Measurements from ENCODE around the gene SLC22A5.

DNA sequence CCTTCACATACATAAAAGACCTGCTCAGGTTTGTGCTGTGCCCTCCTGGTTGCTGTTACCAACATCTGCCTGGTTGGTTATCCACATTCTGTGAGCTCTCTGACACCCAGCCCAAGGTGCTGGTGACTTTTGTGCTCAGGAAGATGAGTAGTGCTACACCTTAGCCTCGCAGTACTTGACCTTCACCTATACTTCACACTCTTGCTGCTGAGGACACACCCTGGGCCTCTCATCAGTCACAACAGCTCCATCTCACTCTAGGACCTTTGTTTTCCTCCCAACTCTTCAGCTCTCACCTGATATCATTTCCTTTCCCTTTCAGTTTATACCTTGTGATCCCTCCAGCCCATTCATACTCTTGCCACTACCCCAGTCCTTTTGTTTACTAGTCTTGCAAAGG, 10.7 kb upstream of the SLC22A5 start:
- no peak for TF ChIP-seq POLR2A (IDR thresholded peaks at IDR 0.05; ENCODE audit: low read length)
- TF ChIP-seq GATA1 (IDR thresholded peaks at IDR 0.05; ENCODE audit: low read depth, low read length), result no peak

Data from erythroblast (primary cell).